ENCODE results near the gene IQCM.

IQCM gene

DNA sequence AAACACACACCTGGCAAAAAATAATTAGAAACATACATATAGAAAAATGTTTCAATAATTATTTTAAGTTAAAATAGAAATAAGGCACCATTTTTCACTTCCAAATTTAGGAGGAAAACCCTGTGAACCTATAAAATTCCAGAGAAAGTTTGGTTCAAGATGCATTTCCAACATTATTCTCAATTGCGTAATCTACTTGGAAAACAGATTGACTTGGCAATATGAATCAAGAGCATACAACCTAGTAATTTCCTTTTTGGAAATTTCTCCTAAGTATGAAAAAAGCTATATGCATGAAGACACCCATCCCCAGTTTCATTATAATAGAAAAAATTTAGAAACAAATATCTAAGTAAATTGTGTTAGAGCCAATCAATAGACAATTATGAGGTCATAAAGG lies 242.9 kb downstream of the IQCM start:
- no peak for DNase-seq (ENCODE audit: low read depth)
- H3K4me3 ChIP-seq (ENCODE audit: low read length), result no peak overlapping the region
- TF ChIP-seq, protein P1, sequence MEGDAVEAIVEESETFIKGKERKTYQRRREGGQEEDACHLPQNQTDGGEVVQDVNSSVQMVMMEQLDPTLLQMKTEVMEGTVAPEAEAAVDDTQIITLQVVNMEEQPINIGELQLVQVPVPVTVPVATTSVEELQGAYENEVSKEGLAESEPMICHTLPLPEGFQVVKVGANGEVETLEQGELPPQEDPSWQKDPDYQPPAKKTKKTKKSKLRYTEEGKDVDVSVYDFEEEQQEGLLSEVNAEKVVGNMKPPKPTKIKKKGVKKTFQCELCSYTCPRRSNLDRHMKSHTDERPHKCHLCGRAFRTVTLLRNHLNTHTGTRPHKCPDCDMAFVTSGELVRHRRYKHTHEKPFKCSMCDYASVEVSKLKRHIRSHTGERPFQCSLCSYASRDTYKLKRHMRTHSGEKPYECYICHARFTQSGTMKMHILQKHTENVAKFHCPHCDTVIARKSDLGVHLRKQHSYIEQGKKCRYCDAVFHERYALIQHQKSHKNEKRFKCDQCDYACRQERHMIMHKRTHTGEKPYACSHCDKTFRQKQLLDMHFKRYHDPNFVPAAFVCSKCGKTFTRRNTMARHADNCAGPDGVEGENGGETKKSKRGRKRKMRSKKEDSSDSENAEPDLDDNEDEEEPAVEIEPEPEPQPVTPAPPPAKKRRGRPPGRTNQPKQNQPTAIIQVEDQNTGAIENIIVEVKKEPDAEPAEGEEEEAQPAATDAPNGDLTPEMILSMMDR (conservative IDR thresholded peaks at IDR 0.05; ENCODE audit: low read length), result no peak

GRCh38 chr4:149555799-149556198 lies 259.8 kb downstream of the IQCM start:
- TF ChIP-seq, protein P1 (conservative IDR thresholded peaks at IDR 0.05; ENCODE audit: low read length), result no peak
- no peak overlapping the region for H3K4me3 ChIP-seq (ENCODE audit: low read length)
- peak; percentile 9 for DNase-seq (ENCODE audit: low read depth)

GRCh38 chr4:149555146-149555545 lies 260.5 kb downstream of the IQCM start:
- DNase-seq (ENCODE audit: low read depth), result peak; percentile 3
- no peak overlapping the region for H3K4me3 ChIP-seq (ENCODE audit: low read length)
- TF ChIP-seq, protein P1 (conservative IDR thresholded peaks at IDR 0.05; ENCODE audit: low read length), result no peak

DNA sequence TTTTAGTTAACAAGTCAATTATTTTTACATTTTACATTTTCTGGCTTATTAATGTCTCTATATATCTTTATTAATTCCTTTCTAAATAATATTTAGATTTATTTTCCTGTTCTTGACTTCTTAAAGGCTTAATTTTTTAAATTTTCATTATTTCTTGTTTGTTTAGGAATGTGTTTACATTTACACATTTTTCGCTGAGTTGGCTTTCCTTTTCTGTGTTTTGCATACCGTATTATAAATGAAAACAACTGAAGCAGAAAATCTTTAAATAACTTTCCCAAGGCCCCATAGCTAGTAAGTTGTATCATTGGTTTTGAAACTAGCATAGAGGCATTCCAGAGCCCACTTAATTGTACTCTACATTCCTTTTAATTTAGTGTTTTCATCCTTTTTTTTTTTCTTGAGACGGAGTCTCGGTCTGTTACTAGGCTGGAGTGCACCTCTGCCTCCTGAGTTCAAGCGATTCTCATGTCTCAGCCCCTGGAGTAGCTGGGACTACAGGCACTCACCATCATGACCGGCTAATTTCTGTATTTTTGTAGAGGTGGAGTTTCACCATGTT lies 261.6 kb downstream of the IQCM start:
- DNase-seq (ENCODE audit: low read depth), result peak; percentile 3
- TF ChIP-seq, protein P1 (conservative IDR thresholded peaks at IDR 0.05; ENCODE audit: low read length), result no peak
- H3K4me3 ChIP-seq (ENCODE audit: low read length), result no peak overlapping the region

- TF ChIP-seq, protein P1 (conservative IDR thresholded peaks at IDR 0.05; ENCODE audit: low read length), result no peak
- no peak for DNase-seq (ENCODE audit: low read depth)
- H3K4me3 ChIP-seq (ENCODE audit: low read length), result no peak overlapping the region
Measured at GRCh38 chr4:149552601-149553000, 263.0 kb downstream of the IQCM start.

DNA sequence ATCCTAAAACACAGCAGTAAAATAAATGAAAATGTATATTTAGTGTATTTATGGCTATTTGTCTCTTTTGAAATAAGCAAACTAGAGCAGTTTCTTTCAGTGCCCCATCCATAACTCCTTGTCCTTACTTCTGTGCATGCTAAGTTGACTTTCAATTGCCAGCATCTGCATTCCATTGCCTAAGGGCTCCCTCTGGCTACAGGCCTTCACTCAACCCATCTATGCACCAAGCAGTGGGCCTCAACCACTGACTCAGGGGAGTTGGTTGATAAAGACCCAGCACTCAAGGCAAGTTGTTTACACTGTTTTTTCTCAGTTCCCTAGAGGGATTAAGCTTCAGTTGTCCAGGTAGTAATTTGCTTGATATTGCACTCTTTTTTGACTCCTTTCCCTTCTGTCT lies 265.7 kb downstream of the IQCM start:
- TF ChIP-seq, protein P1 (conservative IDR thresholded peaks at IDR 0.05; ENCODE audit: low read length), result no peak
- DNase-seq (ENCODE audit: low read depth), result peak; percentile 4
- no peak overlapping the region for H3K4me3 ChIP-seq (ENCODE audit: low read length)

DNA sequence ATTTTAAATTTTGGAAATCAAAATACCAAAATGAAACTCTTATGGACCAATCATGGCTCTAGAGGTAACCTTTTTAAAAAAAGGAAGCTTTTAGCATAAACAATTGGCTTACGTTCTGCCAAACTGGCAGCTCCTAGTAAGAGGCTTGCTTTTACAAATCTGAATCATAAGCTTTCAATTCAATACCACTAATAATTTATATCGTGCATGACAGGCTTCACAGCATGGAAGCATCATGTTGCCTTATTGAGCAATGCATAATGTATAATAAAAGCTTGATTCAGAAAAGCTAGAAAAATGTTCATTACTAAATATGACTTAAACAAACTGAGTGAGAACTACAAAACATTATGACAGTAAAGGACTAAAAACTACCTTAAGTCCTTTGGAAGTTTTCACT lies 280.9 kb downstream of the IQCM start:
- TF ChIP-seq, protein P1 (conservative IDR thresholded peaks at IDR 0.05; ENCODE audit: low read length), result no peak
- no peak overlapping the region for H3K4me3 ChIP-seq (ENCODE audit: low read length)
- DNase-seq (ENCODE audit: low read depth), result peak; percentile 3

Data from AG10803 (cell line).